Erythroblast (primary cell): Measurements from ENCODE around the gene AWAT1.

Source experiments
- GATA1 ChIP-seq: IDR thresholded peaks from 2 replicates; pipeline ENCODE4 v1.6.1; 2011; ENCODE audit warnings: low read depth, mild to moderate bottlenecking, control low read depth, low read length, moderate library complexity
- POLR2A ChIP-seq: IDR thresholded peaks from 2 replicates; pipeline ENCODE4 v1.6.1; 2011; ENCODE audit warnings: mild to moderate bottlenecking, low read length

GRCh38 chrX:70226048-70226447 lies 8.4 kb upstream of the AWAT1 start:
- TF ChIP-seq POLR2A = no peak
- no peak for TF ChIP-seq GATA1
